Activated naive CD8-positive, alpha-beta T cell treated with anti-CD3 and anti-CD28 coated beads, Interleukin-2, amount 10 ng/mL, durations not matched to agents 7 days and 5 days (primary cell): ENCODE results near the gene MRPL50. TPM values are rescaled to one million over a fixed set of nuclear protein-coding genes. Genes with fewer than 3 reads are reported as not detected.

Experiments
- ATAC-seq: fragments of 150-1000 bp; cut with Tn5 transposase; one replicate; pipeline ENCODE4 v1.10.0; 2021; ENCODE audit warnings: low read depth, moderate library complexity
- POLR2A ChIA-PET: fragments of 350-600 bp; sonication (Branson Sonifier 250); formaldehyde crosslinking; loops from one replicate; lab custom pipeline; 2021; ENCODE audit warnings: antibody characterized with exemption; lab: Charles Lee
- DNase-seq: peaks from one replicate; pipeline ENCODE4 v3.0.0; 2021
- H3K27ac Mint-ChIP-seq: one replicate; pipeline ENCODE4 v1.8.0; 2022; ENCODE audit warnings: mild to moderate bottlenecking, mixed read lengths
- H3K27me3 Mint-ChIP-seq: one replicate; pipeline ENCODE4 v1.8.0; 2022; ENCODE audit warnings: mild to moderate bottlenecking, moderate library complexity, mixed read lengths
- H3K36me3 Mint-ChIP-seq: one replicate; pipeline ENCODE4 v1.8.0; 2021; ENCODE audit warnings: mild to moderate bottlenecking, mixed read lengths
- H3K4me1 Mint-ChIP-seq: one replicate; pipeline ENCODE4 v1.8.0; 2021; ENCODE audit warnings: mixed read lengths
- H3K4me3 Mint-ChIP-seq: one replicate; pipeline ENCODE4 v1.8.0; 2022; ENCODE audit warnings: mild to moderate bottlenecking, moderate library complexity, mixed read lengths
- H3K9me3 Mint-ChIP-seq: one replicate; pipeline ENCODE4 v1.8.0; 2021; ENCODE audit warnings: mixed read lengths
- total RNA-seq, 2 experiments: library from RNA; stranded (reverse); gene quantifications; one replicate each; pipeline ENCODE4 v1.2.3, GENCODE V29; 2021

The MRPL50 gene
- total RNA-seq = 10 to 100 TPM; 11.8 to 12.2 TPM

- Mint-ChIP-seq H3K4me1 (peaks cover 38% of the 10 kb centered on the region), H3K36me3 (peaks cover 65% of the 10 kb centered on the region)
- ATAC-seq = peak; percentile 96
Measured at GRCh38 chr9:101398068-101398929, at the start of gene MRPL50, which contains the start of gene ZNF189. Gene MRPL50 (minus strand): TSS chr9:101398618. CDS start chr9:101398592, 26 bp downstream. Gene ZNF189 (plus strand): TSS chr9:101398851. CDS start chr9:101399157, 306 bp downstream.

GRCh38 chr9:101446732-101447131 lies 48.3 kb upstream of the MRPL50 start:
- no peak for ATAC-seq
- POLR2A ChIA-PET = no interaction called here
- Mint-ChIP-seq H3K9me3 (peaks cover 1% of the 10 kb centered on the region), H3K27me3 (peaks cover 54% of the 10 kb centered on the region), H3K4me1 (peaks cover 5% of the 10 kb centered on the region), H3K27ac (no peak overlapping the region), H3K36me3 (peaks cover 2% of the 10 kb centered on the region), H3K4me3 (no peak overlapping the region)
- no peak for DNase-seq

More at GRCh38 chr9:101398068-101398929, at the start of gene MRPL50, which contains the start of gene ZNF189:
- Mint-ChIP-seq H3K27ac (peak within 1 kb of the TSS; percentile 99), H3K27me3 (no peaks in the 10 kb centered on the region), H3K4me3 (peak within 1 kb of the TSS; percentile 93), H3K9me3 (peaks cover 12% of the 10 kb centered on the region)
- peak; percentile 88 for DNase-seq
- POLR2A ChIA-PET = interaction anchor here (1.0 to 1.8 kb wide), 4 partner anchors 9 to 1046 kb away, joined by 3 to 14 read pairs (median 8); partner anchors contain the start of genes RNF20 and TEX10

GRCh38 chr9:101445353-101446029 lies 47.1 kb upstream of the MRPL50 start:
- DNase-seq (no peak), ATAC-seq (no peak)
- Mint-ChIP-seq H3K4me1 (peaks cover 5% of the 10 kb centered on the region), H3K4me3 (no peak overlapping the region), H3K27me3 (peaks cover 46% of the 10 kb centered on the region), H3K9me3 (no peaks in the 10 kb centered on the region), H3K36me3 (no peaks in the 10 kb centered on the region), H3K27ac (no peak overlapping the region)
- POLR2A ChIA-PET = no interaction called here

- H3K36me3 Mint-ChIP-seq = no peaks in the 10 kb centered on the region
- H3K4me1 Mint-ChIP-seq = no peaks in the 10 kb centered on the region
- POLR2A ChIA-PET = no interaction called here
- H3K9me3 Mint-ChIP-seq = no peaks in the 10 kb centered on the region
- H3K27ac Mint-ChIP-seq = no peak overlapping the region
- H3K4me3 Mint-ChIP-seq = no peak overlapping the region
- DNase-seq (no peak), ATAC-seq (no peak)
- peaks cover 29% of the 10 kb centered on the region for H3K27me3 Mint-ChIP-seq
Measured at GRCh38 chr9:101443364-101443771, 45.0 kb upstream of the MRPL50 start.

GRCh38 chr9:101442736-101443135 lies 44.3 kb upstream of the MRPL50 start:
- H3K9me3 Mint-ChIP-seq = no peaks in the 10 kb centered on the region
- H3K4me3 Mint-ChIP-seq = no peak overlapping the region
- H3K27ac Mint-ChIP-seq = no peak overlapping the region
- ATAC-seq (no peak), DNase-seq (no peak)
- H3K27me3 Mint-ChIP-seq = peaks cover 24% of the 10 kb centered on the region
- POLR2A ChIA-PET = no interaction called here
- no peaks in the 10 kb centered on the region for H3K36me3 Mint-ChIP-seq
- no peaks in the 10 kb centered on the region for H3K4me1 Mint-ChIP-seq

- POLR2A ChIA-PET = no interaction called here
- no peak overlapping the region for H3K4me3 Mint-ChIP-seq
- no peak for ATAC-seq
- H3K36me3 Mint-ChIP-seq = no peaks in the 10 kb centered on the region
- peaks cover 21% of the 10 kb centered on the region for H3K27me3 Mint-ChIP-seq
- DNase-seq = no peak
- H3K4me1 Mint-ChIP-seq = no peaks in the 10 kb centered on the region
- no peaks in the 10 kb centered on the region for H3K9me3 Mint-ChIP-seq
- no peak overlapping the region for H3K27ac Mint-ChIP-seq
Measured at GRCh38 chr9:101442318-101442717, 43.9 kb upstream of the MRPL50 start.

GRCh38 chr9:101440714-101441230 lies 42.4 kb upstream of the MRPL50 start:
- H3K27me3 Mint-ChIP-seq = peaks cover 16% of the 10 kb centered on the region

GRCh38 chr9:101438523-101438922 lies 40.1 kb upstream of the MRPL50 start:
- peaks cover 16% of the 10 kb centered on the region for H3K27me3 Mint-ChIP-seq
- ATAC-seq (no peak), DNase-seq (no peak)
- POLR2A ChIA-PET = no interaction called here
- H3K4me3 Mint-ChIP-seq = no peak overlapping the region
- peaks cover 1% of the 10 kb centered on the region for H3K9me3 Mint-ChIP-seq
- no peaks in the 10 kb centered on the region for H3K36me3 Mint-ChIP-seq
- H3K27ac Mint-ChIP-seq = no peak overlapping the region
- no peaks in the 10 kb centered on the region for H3K4me1 Mint-ChIP-seq

More at GRCh38 chr9:101440714-101441230, 42.4 kb upstream of the MRPL50 start:
- no peaks in the 10 kb centered on the region for H3K36me3 Mint-ChIP-seq
- H3K27ac Mint-ChIP-seq = no peak overlapping the region
- POLR2A ChIA-PET = no interaction called here
- no peak overlapping the region for H3K4me3 Mint-ChIP-seq
- H3K4me1 Mint-ChIP-seq = no peaks in the 10 kb centered on the region
- ATAC-seq (no peak), DNase-seq (no peak)
- no peaks in the 10 kb centered on the region for H3K9me3 Mint-ChIP-seq

GRCh38 chr9:101437806-101438232 lies 39.4 kb upstream of the MRPL50 start:
- POLR2A ChIA-PET = no interaction called here
- peaks cover 1% of the 10 kb centered on the region for H3K9me3 Mint-ChIP-seq
- H3K4me3 Mint-ChIP-seq = no peak overlapping the region
- DNase-seq = no peak
- H3K27me3 Mint-ChIP-seq = peaks cover 13% of the 10 kb centered on the region
- H3K27ac Mint-ChIP-seq = no peak overlapping the region
- no peaks in the 10 kb centered on the region for H3K4me1 Mint-ChIP-seq
- H3K36me3 Mint-ChIP-seq = no peaks in the 10 kb centered on the region
- no peak for ATAC-seq

- Mint-ChIP-seq H3K4me3 (no peak within 1 kb of the TSS), H3K36me3 (no peaks in the 10 kb centered on the region), H3K9me3 (peaks cover 1% of the 10 kb centered on the region), H3K27me3 (peaks cover 10% of the 10 kb centered on the region), H3K27ac (no peak within 1 kb of the TSS), H3K4me1 (no peaks in the 10 kb centered on the region)
- DNase-seq (no peak), ATAC-seq (no peak)
- POLR2A ChIA-PET = no interaction called here
Measured at GRCh38 chr9:101435601-101436079, 37.2 kb upstream of the MRPL50 start, which contains the start of gene ALDOB. Gene ALDOB (minus strand): TSS chr9:101435774. CDS start chr9:101430887, 4,887 bp downstream.

- Mint-ChIP-seq H3K9me3 (peaks cover 1% of the 10 kb centered on the region), H3K36me3 (no peaks in the 10 kb centered on the region), H3K27ac (no peak overlapping the region), H3K4me1 (no peaks in the 10 kb centered on the region), H3K27me3 (peaks cover 10% of the 10 kb centered on the region), H3K4me3 (no peak overlapping the region)
- POLR2A ChIA-PET = no interaction called here
- DNase-seq (no peak), ATAC-seq (no peak)
Measured at GRCh38 chr9:101434998-101435397, 36.6 kb upstream of the MRPL50 start.

GRCh38 chr9:101433229-101433628 lies 34.8 kb upstream of the MRPL50 start:
- Mint-ChIP-seq H3K4me1 (no peaks in the 10 kb centered on the region), H3K27ac (no peak overlapping the region), H3K27me3 (peaks cover 8% of the 10 kb centered on the region), H3K36me3 (no peaks in the 10 kb centered on the region), H3K4me3 (no peak overlapping the region), H3K9me3 (peaks cover 1% of the 10 kb centered on the region)
- POLR2A ChIA-PET = no interaction called here
- no peak for ATAC-seq
- no peak for DNase-seq

- no peak overlapping the region for H3K27ac Mint-ChIP-seq
- POLR2A ChIA-PET = no interaction called here
- H3K4me3 Mint-ChIP-seq = no peak overlapping the region
- ATAC-seq (no peak), DNase-seq (no peak)
- H3K36me3 Mint-ChIP-seq = no peaks in the 10 kb centered on the region
- peaks cover 1% of the 10 kb centered on the region for H3K9me3 Mint-ChIP-seq
- peaks cover 8% of the 10 kb centered on the region for H3K27me3 Mint-ChIP-seq
- H3K4me1 Mint-ChIP-seq = no peaks in the 10 kb centered on the region
Measured at GRCh38 chr9:101432740-101433139, 34.3 kb upstream of the MRPL50 start.
